Adrenal gland (tissue), 12 donors: ENCODE data around the gene MYO5A. TPM values are rescaled to one million over a fixed set of nuclear protein-coding genes. Genes with fewer than 3 reads are reported as not detected.

ENCODE experiments used
- DNase-seq, 7 donors: peaks; one replicate each; pipeline ENCODE4 v3.0.0-alpha.2; 2019 to 2020
- H3K27ac ChIP-seq, 5 donors: fragments of 200-600 bp; sonication (generic) in 4 of 5; 1 replicate in 3 of 5; 2 replicates in 2 of 5; pipeline versions ENCODE4 v1.5.1 to v1.8.0; 2016 to 2020; ENCODE audit warnings: mild to moderate bottlenecking in 1 of 5
- H3K27me3 ChIP-seq: fragments of 200-600 bp; 2 replicates; pipeline ENCODE4 v1.8.0; 2021
- H3K36me3 ChIP-seq, 2 donors: fragments of 200-600 bp; replicated peaks in 1 of 2; 1 replicate in 1 of 2; 2 replicates in 1 of 2; pipeline versions ENCODE4 v1.5.1 to v1.8.0; 2018 to 2022
- H3K4me1 ChIP-seq, 2 donors: fragments of 200-600 bp; replicated peaks in 1 of 2; 1 replicate in 1 of 2; 2 replicates in 1 of 2; pipeline versions ENCODE4 v1.5.1 to v1.8.0; 2018 to 2021
- H3K4me3 ChIP-seq, 4 donors: fragments of 200-600 bp; sonication (generic) in 3 of 4; one replicate each; pipeline ENCODE4 v1.5.1; 2016 to 2018
- H3K9me3 ChIP-seq, 3 donors: fragments of 200-600 bp; sonication (generic) in 1 of 3; replicated peaks in 1 of 3; 1 replicate in 2 of 3; 2 replicates in 1 of 3; pipeline versions ENCODE4 v1.5.1 to v1.8.0; 2016 to 2021
- POLR2A ChIP-seq, 2 donors: fragments of 450-650 bp; IDR thresholded peaks; one replicate each; pipeline ENCODE4 v1.6.1; 2017; ENCODE audit warnings: antibody characterized with exemption in 2 of 2, mild to moderate bottlenecking in 2 of 2, moderate library complexity in 1 of 2
- WGBS, 4 donors: extraction: QIAGEN DNeasy Blood & Tissue Kit in 2 of 4; methylation state at CpG; one replicate each; pipeline versions ENCODE4 v1.1.5 to v1.1.7; 2013 to 2017; 5-methylcytosine and 5-hydroxymethylcytosine counted together
- intact Hi-C, 2 donors: fragments of 100-400 bp; cut with DNase I; formaldehyde crosslinking; loops; one replicate each; pipeline versions ENCODE4 v1.14.1 to v1.15.0; 2022 to 2023
- polyA plus RNA-seq, 3 donors: library from polyadenylated mRNA; stranded (reverse); fragments of 200-250 nt in 2 of 3; fragments of 350-450 nt in 1 of 3; fragmentation: Illumina TruSeq in 1 of 3; extraction: RNeasy Lipid Tissue Mini Kit (QIAGEN cat#74804) in 1 of 3; gene quantifications; one replicate each; pipeline ENCODE4 v1.2.3, GENCODE V29; 2013 to 2014
- total RNA-seq, 9 donors: library from RNA; depleted of rRNA in 4 of 9; stranded (reverse); fragments of >200 nt in 4 of 9; fragments of 120-200 nt in 1 of 9; fragmentation: NEBNext Ultra II Directional in 1 of 9; extraction: Animal tissue kit (Norgen Biotek cat#: 25700) in 1 of 9; gene quantifications; one replicate each; pipeline versions ENCODE4 v1.1.0 to v1.2.4, GENCODE V29; 2013 to 2023
- TF ChIP-seq, protein P1 (sequence below), 6 experiments: fragments of 450-650 bp in 4 of 6; fragments of 200-600 bp in 2 of 6; sonication (generic) in 1 of 6; IDR thresholded peaks; 1 replicate in 5 of 6; 2 replicates in 1 of 6; pipeline versions ENCODE4 v1.5.1 to v1.8.0; 2016 to 2021; ENCODE audit warnings: antibody characterized with exemption in 6 of 6, mild to moderate bottlenecking in 2 of 6, moderate library complexity in 1 of 6
- donor health status: healthy with polysubstance abuse.
- donor health status: Bipolar disorder and iron deficiency.
- donor health status: DM: yes; HTN: yes; CAD: no.
- donor health status: DM: no; HTN: no; CAD: no.
- donor health status: DM: no; HTN: no; CAD: no.
- donor health status: DM: yes; HTN: yes; CAD: no.

Gene MYO5A
- total and polyA plus RNA-seq, 12 donors, result 6.3 to 57.5 (median 39.6) TPM

GRCh38 chr15:52329150-52329549 is 199.5 kb downstream of the MYO5A start:
- peaks cover 0 to 3% of the 10 kb centered on the region in 2 donors for H3K4me1 ChIP-seq
- no peaks in the 10 kb centered on the region for H3K27me3 ChIP-seq
- WGBS, 4 donors, result 95 to 100% (median 97%) methylated on average over 2 of the region's 2 CpGs
- no peak overlapping the region for H3K4me3 ChIP-seq
- H3K9me3 ChIP-seq, result no peaks in the 10 kb centered on the region
- H3K36me3 ChIP-seq, result peaks cover 0 to 12% of the 10 kb centered on the region in 2 donors
- no peak overlapping the region for H3K27ac ChIP-seq
- no peak for TF ChIP-seq POLR2A (IDR thresholded peaks at IDR 0.05)
- TF ChIP-seq, protein P1, sequence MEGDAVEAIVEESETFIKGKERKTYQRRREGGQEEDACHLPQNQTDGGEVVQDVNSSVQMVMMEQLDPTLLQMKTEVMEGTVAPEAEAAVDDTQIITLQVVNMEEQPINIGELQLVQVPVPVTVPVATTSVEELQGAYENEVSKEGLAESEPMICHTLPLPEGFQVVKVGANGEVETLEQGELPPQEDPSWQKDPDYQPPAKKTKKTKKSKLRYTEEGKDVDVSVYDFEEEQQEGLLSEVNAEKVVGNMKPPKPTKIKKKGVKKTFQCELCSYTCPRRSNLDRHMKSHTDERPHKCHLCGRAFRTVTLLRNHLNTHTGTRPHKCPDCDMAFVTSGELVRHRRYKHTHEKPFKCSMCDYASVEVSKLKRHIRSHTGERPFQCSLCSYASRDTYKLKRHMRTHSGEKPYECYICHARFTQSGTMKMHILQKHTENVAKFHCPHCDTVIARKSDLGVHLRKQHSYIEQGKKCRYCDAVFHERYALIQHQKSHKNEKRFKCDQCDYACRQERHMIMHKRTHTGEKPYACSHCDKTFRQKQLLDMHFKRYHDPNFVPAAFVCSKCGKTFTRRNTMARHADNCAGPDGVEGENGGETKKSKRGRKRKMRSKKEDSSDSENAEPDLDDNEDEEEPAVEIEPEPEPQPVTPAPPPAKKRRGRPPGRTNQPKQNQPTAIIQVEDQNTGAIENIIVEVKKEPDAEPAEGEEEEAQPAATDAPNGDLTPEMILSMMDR (IDR thresholded peaks at IDR 0.05), result no peak
- intact Hi-C loops, result no loop called here
- no peak for DNase-seq

- TF ChIP-seq, protein P1 (IDR thresholded peaks at IDR 0.05), result no peak
- no peak for TF ChIP-seq POLR2A (IDR thresholded peaks at IDR 0.05)
- no peak overlapping the region for H3K4me3 ChIP-seq
- H3K4me1 ChIP-seq, result peaks cover 0 to 3% of the 10 kb centered on the region in 2 donors
- no peak for DNase-seq
- 70 to 98% (median 96%) methylated on average over 2 of the region's 2 CpGs for WGBS, 4 donors
- intact Hi-C loops, result no loop called here
- H3K9me3 ChIP-seq, result no peaks in the 10 kb centered on the region
- H3K27me3 ChIP-seq, result no peaks in the 10 kb centered on the region
- peaks cover 0 to 12% of the 10 kb centered on the region in 2 donors for H3K36me3 ChIP-seq
- H3K27ac ChIP-seq, result no peak overlapping the region
These were observed 200.0 kb downstream of the MYO5A start for GRCh38 chr15:52328680-52329079.

- WGBS, 4 donors, result 91 to 95% (median 93%) methylated on average over 2 of the region's 2 CpGs
- intact Hi-C loops, result no loop called here
- H3K36me3 ChIP-seq, result peaks cover 0 to 12% of the 10 kb centered on the region in 2 donors
These were observed 201.9 kb downstream of the MYO5A start for GRCh38 chr15:52326756-52327155.

GRCh38 chr15:52324109-52324508 is 204.6 kb downstream of the MYO5A start:
- peaks cover 0 to 27% of the 10 kb centered on the region in 2 donors for H3K36me3 ChIP-seq
- intact Hi-C loops, result no loop called here
- H3K27me3 ChIP-seq, result no peaks in the 10 kb centered on the region
- H3K27ac ChIP-seq, result no peak overlapping the region
- 46 to 78% (median 64%) methylated on average over 1 of the region's 1 CpG for WGBS, 4 donors
- H3K4me1 ChIP-seq, result no peaks in the 10 kb centered on the region
- no peaks in the 10 kb centered on the region for H3K9me3 ChIP-seq
- H3K4me3 ChIP-seq, result no peak overlapping the region
- no peak for DNase-seq
- TF ChIP-seq POLR2A (IDR thresholded peaks at IDR 0.05), result no peak
- TF ChIP-seq, protein P1 (IDR thresholded peaks at IDR 0.05), result no peak

More at GRCh38 chr15:52326756-52327155, 201.9 kb downstream of the MYO5A start:
- H3K27me3 ChIP-seq, result no peaks in the 10 kb centered on the region
- H3K4me1 ChIP-seq, result peaks cover 0 to 3% of the 10 kb centered on the region in 2 donors
- H3K9me3 ChIP-seq, result no peaks in the 10 kb centered on the region
- H3K4me3 ChIP-seq, result no peak overlapping the region
- TF ChIP-seq, protein P1 (IDR thresholded peaks at IDR 0.05), result no peak
- no peak for TF ChIP-seq POLR2A (IDR thresholded peaks at IDR 0.05)
- no peak overlapping the region for H3K27ac ChIP-seq
- DNase-seq, result no peak
